Right ventricle myocardium superior (tissue), 1 donor: ENCODE measurements around the gene ASB7. TPM values are rescaled to one million over a fixed set of nuclear protein-coding genes. Genes with fewer than 3 reads are reported as not detected.

Experiments
- ATAC-seq: fragments of 200-7000 bp; cut with Tn5 transposase; one replicate; pipeline ENCODE4 v1.9.1; 2020; ENCODE audit warnings: mild to moderate bottlenecking; ENCODE audit not compliant: poor library complexity
- DNase-seq: peaks from one replicate; pipeline ENCODE4 v3.0.0-alpha.2; 2020
- intact Hi-C: fragments of 100-400 bp; cut with DNase I; formaldehyde crosslinking; loops from one replicate; pipeline ENCODE4 v1.11.2; 2022
- total RNA-seq: library from RNA; stranded (reverse); fragmentation: NEBNext Ultra II Directional; extraction: Animal tissue kit (Norgen Biotek cat#: 25700); gene quantifications from one replicate; pipeline ENCODE4 v1.2.1, GENCODE V29; 2021
- donor health status: DM: no; HTN: yes; CAD: no; lungs with severe emphysema.

The ASB7 gene
- total RNA-seq, 1 donor from 2014 or later, result 5.1 TPM

DNA sequence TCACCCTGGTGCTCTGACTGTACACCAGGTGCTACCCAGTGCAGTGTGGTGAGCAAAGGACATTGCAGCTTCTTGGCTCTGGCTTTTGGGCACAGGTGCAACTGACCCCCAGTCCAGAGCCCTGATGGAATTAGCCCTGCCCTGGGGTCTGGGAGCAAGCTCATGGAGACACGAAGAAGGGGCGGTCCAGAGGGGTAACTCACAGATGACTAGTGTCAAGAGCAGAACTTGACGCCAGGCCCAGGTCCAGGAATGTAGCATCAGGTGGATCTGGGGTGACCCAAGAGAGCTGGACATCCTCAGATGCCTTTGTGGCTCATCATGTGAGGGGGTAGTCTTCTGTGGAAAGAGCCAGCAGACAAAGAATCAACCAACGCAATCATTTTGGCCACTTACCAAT is 88.9 kb downstream of the ASB7 start:
- intact Hi-C loops, result no loop called here
- DNase-seq (no peak), ATAC-seq (no peak)

DNA sequence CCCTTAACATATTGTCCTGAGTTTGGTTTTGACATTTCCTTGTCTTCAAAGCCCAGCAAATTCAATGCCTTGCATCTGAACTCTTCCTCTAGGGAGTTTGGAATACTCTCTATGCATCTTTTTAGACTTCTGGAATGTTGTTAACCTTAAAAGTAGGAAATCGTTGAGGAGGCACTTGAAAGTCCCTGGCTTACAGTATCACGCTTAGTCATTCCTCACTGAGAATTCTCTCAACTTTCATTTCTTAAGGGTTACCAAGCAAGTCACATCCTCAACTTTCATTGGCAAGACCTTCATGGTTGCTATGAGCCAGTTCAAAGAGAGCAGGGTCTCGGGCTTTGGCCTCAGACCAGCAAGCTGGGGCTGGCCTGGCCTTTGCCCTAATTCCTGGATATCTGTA is 89.9 kb downstream of the ASB7 start:
- DNase-seq (no peak), ATAC-seq (no peak)
- intact Hi-C loops, result no loop called here

DNA sequence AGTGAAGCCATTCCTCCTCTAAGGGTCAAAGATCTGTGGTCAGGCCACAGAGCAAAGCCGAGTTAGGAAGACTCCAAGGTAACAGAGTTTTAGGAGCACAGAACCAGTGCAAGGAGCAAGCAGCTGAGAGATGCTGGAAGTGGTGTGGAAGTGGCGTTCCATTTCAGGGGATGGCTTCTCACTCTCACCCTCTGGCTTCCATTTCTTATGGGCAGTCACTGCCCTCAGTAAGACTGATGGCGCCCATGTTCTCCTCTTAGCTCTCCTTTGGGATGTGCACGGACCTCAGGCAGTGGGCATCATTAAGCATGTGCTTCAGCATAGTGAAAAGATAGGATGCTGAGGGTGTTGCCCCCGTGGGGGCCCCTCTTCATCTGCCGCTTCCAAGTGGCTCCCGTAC is 90.3 kb downstream of the ASB7 start:
- intact Hi-C loops, result no loop called here
- ATAC-seq (no peak), DNase-seq (no peak)

DNA sequence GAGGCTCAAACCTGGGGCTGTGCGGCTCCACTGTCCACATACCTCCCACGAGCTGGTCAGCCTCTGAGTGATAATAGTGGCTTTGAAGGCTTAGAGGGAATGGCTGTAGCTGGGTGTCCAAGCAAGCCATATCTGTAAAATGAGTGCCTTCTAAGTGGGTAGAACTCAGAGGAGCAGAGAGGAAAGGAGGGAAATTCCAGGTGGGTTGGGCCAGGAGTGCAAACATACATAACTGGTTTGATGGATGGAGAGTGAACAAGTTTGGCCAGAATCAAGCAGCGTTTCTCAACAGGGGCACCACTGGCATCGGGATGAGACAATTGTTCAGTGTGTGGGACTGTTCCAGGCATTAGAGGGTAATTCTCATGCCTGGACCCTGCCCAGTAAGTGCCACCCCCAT is 91.1 kb downstream of the ASB7 start:
- intact Hi-C loops, result no loop called here
- DNase-seq (no peak), ATAC-seq (no peak)

- intact Hi-C loops, result no loop called here
- DNase-seq (no peak), ATAC-seq (peak; percentile 69)
Measured at GRCh38 chr15:100694381-100695021, 92.1 kb downstream of the ASB7 start.

GRCh38 chr15:100695048-100695447 is 92.7 kb downstream of the ASB7 start:
- peak; percentile 36 for ATAC-seq
- intact Hi-C loops, result no loop called here
- DNase-seq, result no peak

- DNase-seq (no peak), ATAC-seq (no peak)
- intact Hi-C loops, result no loop called here
Measured at GRCh38 chr15:100696452-100696851, 94.1 kb downstream of the ASB7 start.

Other genes with a start within 250 kb of the ASB7 start
- not detected for gene CERS3, start 73.6 kb upstream of the ASB7 start, total RNA-seq
- 6.8 TPM for gene LINS1, start 405 bp upstream of the ASB7 start, total RNA-seq